GM13977 (cell line): ENCODE results near the gene PARVB.

Experiments
- DNase-seq: peaks from one replicate; pipeline ENCODE4 v3.0.0; 2012; ENCODE audit warnings: low spot score
- in situ Hi-C: fragments of 300-500 bp; cut with MboI; formaldehyde crosslinking; loops from one replicate; pipeline ENCODE4 v1.12.0; 2022; ENCODE audit warnings: low sequenced_read_pairs, low pct_unique_long_range_greater_than_20kb, mixed read lengths, inconsistent platforms; ENCODE audit not compliant: unreplicated experiment
- TF ChIP-seq, protein P1 (sequence below): IDR thresholded peaks from 2 replicates; pipeline ENCODE4 v1.5.1; 2012; ENCODE audit warnings: mild to moderate bottlenecking, control low read depth; ENCODE audit not compliant: insufficient read depth; ENCODE audit errors: extremely low read depth, missing control alignments

Gene PARVB

DNA sequence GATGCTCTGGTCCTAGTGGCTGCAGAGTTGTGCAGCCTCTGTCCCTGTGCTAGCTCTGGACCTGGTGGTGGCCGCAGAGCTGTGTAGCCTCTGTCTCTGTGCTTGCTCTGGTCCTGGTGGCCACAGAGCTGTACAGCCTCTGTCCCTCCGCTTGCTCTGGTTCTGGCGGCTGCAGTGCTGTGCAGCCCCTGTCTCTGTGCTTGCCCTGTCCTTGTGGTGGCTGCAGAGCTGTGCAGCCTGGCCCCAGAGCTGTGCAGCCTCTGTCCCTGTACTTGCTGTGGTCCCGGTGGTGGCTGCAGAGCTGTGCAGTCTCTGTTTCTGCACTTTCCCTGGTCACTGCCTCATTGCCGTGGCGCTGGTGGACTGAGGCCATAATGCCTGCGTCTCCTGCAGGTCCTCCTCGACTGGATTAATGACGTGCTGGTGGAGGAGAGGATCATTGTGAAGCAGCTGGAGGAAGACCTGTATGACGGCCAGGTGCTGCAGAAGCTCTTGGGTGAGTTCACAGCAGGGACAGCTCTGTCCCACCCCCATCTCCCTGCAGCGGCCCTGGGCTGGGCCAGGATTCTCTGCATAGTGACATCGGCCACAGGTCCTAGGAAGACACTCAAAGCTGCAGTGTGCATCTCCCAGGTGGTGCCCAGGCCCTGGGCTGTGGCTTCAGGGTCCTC is 94.7 kb downstream of the PARVB start:
- TF ChIP-seq, protein P1, sequence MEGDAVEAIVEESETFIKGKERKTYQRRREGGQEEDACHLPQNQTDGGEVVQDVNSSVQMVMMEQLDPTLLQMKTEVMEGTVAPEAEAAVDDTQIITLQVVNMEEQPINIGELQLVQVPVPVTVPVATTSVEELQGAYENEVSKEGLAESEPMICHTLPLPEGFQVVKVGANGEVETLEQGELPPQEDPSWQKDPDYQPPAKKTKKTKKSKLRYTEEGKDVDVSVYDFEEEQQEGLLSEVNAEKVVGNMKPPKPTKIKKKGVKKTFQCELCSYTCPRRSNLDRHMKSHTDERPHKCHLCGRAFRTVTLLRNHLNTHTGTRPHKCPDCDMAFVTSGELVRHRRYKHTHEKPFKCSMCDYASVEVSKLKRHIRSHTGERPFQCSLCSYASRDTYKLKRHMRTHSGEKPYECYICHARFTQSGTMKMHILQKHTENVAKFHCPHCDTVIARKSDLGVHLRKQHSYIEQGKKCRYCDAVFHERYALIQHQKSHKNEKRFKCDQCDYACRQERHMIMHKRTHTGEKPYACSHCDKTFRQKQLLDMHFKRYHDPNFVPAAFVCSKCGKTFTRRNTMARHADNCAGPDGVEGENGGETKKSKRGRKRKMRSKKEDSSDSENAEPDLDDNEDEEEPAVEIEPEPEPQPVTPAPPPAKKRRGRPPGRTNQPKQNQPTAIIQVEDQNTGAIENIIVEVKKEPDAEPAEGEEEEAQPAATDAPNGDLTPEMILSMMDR = no peak
- no peak for DNase-seq
- in situ Hi-C loops = no loop called here

DNA sequence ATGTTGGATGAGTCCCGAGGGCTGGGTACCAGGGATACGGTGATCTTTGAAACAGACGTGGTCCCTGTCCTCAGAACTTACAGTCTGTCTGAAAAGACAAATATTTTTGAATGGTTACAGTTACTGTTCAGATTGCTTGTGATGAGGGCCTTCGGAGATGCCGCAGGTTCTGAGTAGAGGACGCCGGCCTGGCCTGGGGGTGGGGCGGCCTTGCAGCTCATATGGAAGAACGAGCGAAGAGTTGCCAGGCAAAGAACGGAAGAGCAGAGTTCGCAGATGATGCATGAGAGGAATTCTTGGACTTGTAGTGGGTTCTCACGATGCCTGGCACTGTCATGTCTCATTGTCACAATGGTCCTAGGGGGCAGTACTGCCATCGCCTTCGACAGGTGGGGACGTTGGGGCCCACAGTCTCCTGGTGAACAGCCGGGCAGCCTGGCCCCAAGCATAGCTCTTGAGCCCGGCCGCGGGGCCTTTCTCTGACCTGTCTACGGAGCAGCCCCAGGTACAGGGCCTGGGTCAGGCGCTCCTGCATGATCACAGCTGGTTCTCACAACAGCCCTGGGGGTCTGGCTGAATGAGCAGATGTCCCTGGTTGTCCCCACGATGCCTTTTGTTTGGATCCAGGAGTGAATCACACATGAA is 95.7 kb downstream of the PARVB start:
- DNase-seq = no peak

DNA sequence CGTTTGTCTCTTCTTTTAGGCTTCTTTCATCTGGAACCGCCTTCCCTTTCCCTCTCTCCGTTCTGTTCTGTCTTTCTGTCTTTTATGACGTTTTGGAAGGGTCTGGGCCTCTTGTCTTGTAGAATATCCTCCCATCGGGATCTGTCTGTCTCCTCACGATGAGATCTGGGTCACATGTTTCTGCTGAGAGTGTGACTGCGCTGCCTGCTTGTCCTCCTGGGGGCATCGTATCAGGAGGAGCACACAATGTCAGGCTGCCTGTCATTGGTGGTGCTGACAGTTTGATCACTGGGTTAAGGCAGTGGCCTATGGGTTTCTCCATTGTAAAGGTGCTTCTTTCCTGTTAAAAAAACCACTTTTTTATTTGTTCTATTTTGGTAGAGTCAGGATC is 96.2 kb downstream of the PARVB start:
- no peak for DNase-seq
- TF ChIP-seq, protein P1 = no peak
- in situ Hi-C loops = no loop called here

More for the DNA sequence above, 95.7 kb downstream of the PARVB start:
- in situ Hi-C loops = no loop called here
- TF ChIP-seq, protein P1 = no peak

DNA sequence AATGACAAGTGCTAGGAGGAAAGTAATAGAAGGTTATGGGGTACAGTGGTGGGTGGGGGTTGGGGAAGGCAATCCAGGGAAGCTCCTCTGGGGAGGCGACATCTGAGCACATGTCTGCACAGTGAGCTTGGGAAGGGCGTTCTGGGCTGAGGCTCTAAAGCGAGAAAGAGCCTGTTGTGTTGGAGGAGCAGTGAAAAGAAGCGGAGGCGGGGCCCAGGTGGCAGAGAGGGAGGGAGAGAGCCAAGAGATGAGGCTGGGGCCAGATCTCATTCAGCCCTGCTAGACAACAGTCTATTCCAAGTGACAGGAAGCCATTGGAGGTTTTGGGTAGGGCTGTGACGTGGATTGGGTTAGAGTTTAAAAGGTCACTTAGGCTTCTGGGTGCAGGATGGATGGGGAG is 101.3 kb downstream of the PARVB start:
- in situ Hi-C loops = no loop called here

DNA sequence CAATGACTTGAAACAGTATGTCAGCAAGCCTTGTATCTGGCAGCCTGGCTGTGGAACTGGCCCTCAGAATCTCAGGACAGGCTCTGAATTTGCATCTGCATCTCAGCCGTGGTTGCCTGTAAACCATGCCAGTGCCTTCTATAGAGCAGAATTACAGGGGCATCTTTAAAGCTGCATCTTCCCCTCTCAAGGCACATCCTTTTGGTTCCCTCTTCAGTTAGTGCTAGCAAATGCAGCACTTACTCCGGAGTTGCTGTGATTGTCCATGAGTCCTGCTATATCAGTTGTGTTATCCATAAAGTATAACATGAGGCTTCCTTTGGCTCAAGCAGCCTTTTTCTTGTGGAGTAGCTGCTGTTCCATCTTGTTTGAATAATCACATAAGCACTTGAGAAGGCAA is 102.7 kb downstream of the PARVB start:
- TF ChIP-seq, protein P1 = no peak
- in situ Hi-C loops = no loop called here
- no peak for DNase-seq

More for the DNA sequence above, 101.3 kb downstream of the PARVB start:
- TF ChIP-seq, protein P1 = no peak
- DNase-seq = no peak

DNA sequence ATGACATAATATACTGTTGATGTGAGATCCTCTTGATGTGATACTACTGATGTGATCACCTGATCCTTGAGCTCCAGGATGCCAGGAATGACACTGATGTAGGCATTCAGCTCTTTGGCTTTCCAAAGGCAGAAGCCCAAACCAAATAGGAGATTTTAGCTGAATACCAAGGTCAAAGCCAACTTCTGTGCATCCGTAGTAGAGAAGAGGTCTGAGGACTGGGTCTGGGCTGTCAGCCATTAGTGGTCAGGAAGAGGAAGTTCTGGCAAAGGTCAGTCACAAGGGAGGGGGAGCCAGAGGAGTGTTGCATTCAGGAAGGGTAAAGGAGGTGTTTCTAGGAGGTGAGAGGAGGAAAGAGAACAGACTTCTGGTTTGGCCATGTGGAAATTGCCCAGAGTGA is 103.3 kb downstream of the PARVB start:
- DNase-seq = no peak
- in situ Hi-C loops = no loop called here
- TF ChIP-seq, protein P1 = no peak
